SK-N-SH treated with all-trans-retinoic acid at 6 μM for 48 hours (cell line): ENCODE results near the gene TNFRSF12A.

Experiments used
- ATAC-seq: fragments of 200-7000 bp; cut with Tn5 transposase; 3 replicates; pipeline ENCODE4 v1.9.1; 2020; ENCODE audit warnings: mild to moderate bottlenecking, moderate library complexity
- ARNTL ChIP-seq: fragments of 450-650 bp; formaldehyde crosslinking; IDR thresholded peaks from 2 replicates; pipeline ENCODE4 v1.5.0; 2020; ENCODE audit warnings: low read depth, mild to moderate bottlenecking, moderate library complexity, borderline replicate concordance
- BACH2 ChIP-seq: fragments of 250-450 bp; sonication (Bioruptor Pico); IDR thresholded peaks from 2 replicates; pipeline ENCODE4 v1.9.0; 2021; ENCODE audit warnings: mild to moderate bottlenecking, borderline replicate concordance
- CREB5 ChIP-seq: fragments of 250-450 bp; sonication (Bioruptor Pico); IDR thresholded peaks from 2 replicates; pipeline ENCODE4 v1.5.1; 2020; ENCODE audit warnings: low read depth, mild to moderate bottlenecking, moderate library complexity
- CSDC2 ChIP-seq: fragments of 250-450 bp; sonication (Bioruptor Pico); IDR thresholded peaks from 2 replicates; pipeline ENCODE4 v1.5.0; 2020; ENCODE audit warnings: mild to moderate bottlenecking, moderate library complexity
- ESRRG ChIP-seq: fragments of 250-450 bp; sonication (Bioruptor Pico); IDR thresholded peaks from 2 replicates; pipeline ENCODE4 v1.6.1; 2021; ENCODE audit warnings: mild to moderate bottlenecking
- GLIS3 ChIP-seq: fragments of 250-450 bp; sonication (Bioruptor Pico); IDR thresholded peaks from 2 replicates; pipeline ENCODE4 v1.5.0; 2020; ENCODE audit warnings: mild to moderate bottlenecking, moderate library complexity
- OSR1 ChIP-seq: fragments of 250-450 bp; sonication (Bioruptor Pico); IDR thresholded peaks from 2 replicates; pipeline ENCODE4 v1.8.0; 2022; ENCODE audit warnings: moderate library complexity, mild to moderate bottlenecking, inconsistent platforms
- PATZ1 ChIP-seq: fragments of 250-450 bp; sonication (Bioruptor Pico); IDR thresholded peaks from 2 replicates; pipeline ENCODE4 v1.8.0; 2020; ENCODE audit warnings: mild to moderate bottlenecking, moderate library complexity, borderline replicate concordance
- RARB ChIP-seq: fragments of 250-450 bp; sonication (Bioruptor Pico); IDR thresholded peaks from 2 replicates; pipeline ENCODE4 v1.8.0; 2021; ENCODE audit warnings: mild to moderate bottlenecking, moderate library complexity
- SNAI2 ChIP-seq: fragments of 250-450 bp; sonication (Bioruptor Pico); IDR thresholded peaks from 2 replicates; pipeline ENCODE4 v1.5.0; 2020; ENCODE audit warnings: mild to moderate bottlenecking, moderate library complexity
- TCF4 ChIP-seq: fragments of 250-450 bp; sonication (Bioruptor Pico); IDR thresholded peaks from 2 replicates; pipeline ENCODE4 v1.8.0; 2021; ENCODE audit warnings: mild to moderate bottlenecking, moderate library complexity, borderline replicate concordance
- TOX ChIP-seq: fragments of 250-450 bp; sonication (Bioruptor Pico); IDR thresholded peaks from 2 replicates; pipeline ENCODE4 v1.8.0; 2021; ENCODE audit warnings: mild to moderate bottlenecking, moderate library complexity, borderline replicate concordance
- TSHZ2 ChIP-seq: fragments of 250-450 bp; sonication (Bioruptor Pico); IDR thresholded peaks from 2 replicates; pipeline ENCODE4 v1.5.0; 2020; ENCODE audit warnings: mild to moderate bottlenecking, moderate library complexity
- ZC3H10 ChIP-seq: fragments of 250-450 bp; sonication (Bioruptor Pico); IDR thresholded peaks from 2 replicates; pipeline ENCODE4 v1.5.1; 2021; ENCODE audit warnings: mild to moderate bottlenecking, moderate library complexity
- ZFP3 ChIP-seq: fragments of 250-450 bp; sonication (Bioruptor Pico); IDR thresholded peaks from 2 replicates; pipeline ENCODE4 v1.5.0; 2020; ENCODE audit warnings: mild to moderate bottlenecking, moderate library complexity
- ZFP30 ChIP-seq: fragments of 450-650 bp; formaldehyde crosslinking; IDR thresholded peaks from 2 replicates; pipeline ENCODE4 v1.5.0; 2022; ENCODE audit warnings: mild to moderate bottlenecking, moderate library complexity
- ZNF565 ChIP-seq: fragments of 450-650 bp; formaldehyde crosslinking; conservative IDR thresholded peaks from 2 replicates; pipeline ENCODE4 v1.5.0; 2020; ENCODE audit warnings: low read depth, mild to moderate bottlenecking, moderate library complexity
- ZNF70 ChIP-seq: fragments of 450-650 bp; formaldehyde crosslinking; IDR thresholded peaks from 2 replicates; pipeline ENCODE4 v1.5.0; 2020; ENCODE audit warnings: mild to moderate bottlenecking, moderate library complexity
- ZNF8 ChIP-seq: fragments of 450-650 bp; formaldehyde crosslinking; IDR thresholded peaks from 2 replicates; pipeline ENCODE4 v1.5.0; 2020; ENCODE audit warnings: mild to moderate bottlenecking, moderate library complexity
- TF ChIP-seq, protein P1 (sequence below): fragments of 250-450 bp; sonication (Bioruptor Pico); IDR thresholded peaks from 2 replicates; pipeline ENCODE4 v1.8.0; 2021; ENCODE audit warnings: low read depth, mild to moderate bottlenecking, moderate library complexity, borderline replicate concordance
- TF ChIP-seq, protein P2 (sequence below): fragments of 250-450 bp; sonication (Bioruptor Pico); IDR thresholded peaks from 2 replicates; pipeline ENCODE4 v1.5.1; 2021; ENCODE audit warnings: mild to moderate bottlenecking, moderate library complexity

Gene TNFRSF12A

DNA sequence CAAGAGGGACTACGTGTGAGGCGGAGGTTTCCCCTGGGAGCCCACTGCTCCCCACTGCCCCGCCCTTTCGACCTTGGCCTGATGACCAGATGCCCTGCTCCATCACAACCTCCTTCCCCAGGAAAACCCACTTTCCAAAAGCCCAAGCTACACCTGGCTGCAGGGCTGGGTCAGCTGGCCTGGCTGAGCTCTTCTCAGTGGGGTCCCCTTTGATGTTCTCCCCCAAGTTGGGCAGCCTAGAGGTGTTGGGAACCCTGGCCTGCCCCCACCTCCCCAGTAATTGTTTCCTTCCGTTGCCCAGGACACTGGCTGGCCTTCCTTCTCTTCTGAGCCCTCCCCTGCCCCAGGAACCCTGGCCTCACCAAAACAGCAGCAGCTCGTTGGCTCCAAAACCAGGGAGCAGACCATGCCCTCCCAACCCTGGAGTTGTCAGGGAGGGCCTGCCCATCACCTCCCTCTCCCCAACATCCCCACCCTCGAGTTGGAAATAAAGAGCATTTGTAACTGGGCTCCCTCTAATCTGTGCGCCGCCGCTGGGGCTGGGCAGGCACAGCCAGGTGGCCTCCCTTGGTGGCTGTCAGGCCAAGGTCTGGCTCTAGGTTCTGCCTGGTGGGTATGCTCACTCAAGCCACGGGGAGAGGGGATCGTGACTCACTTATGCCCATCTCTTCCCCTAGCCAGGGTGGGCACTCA is 6.0 kb upstream of the TNFRSF12A start:
- no peak for TF ChIP-seq TCF4 (CRISPR knock-in tag)
- no peak for TF ChIP-seq ARNTL (CRISPR knock-in tag)
- no peak for TF ChIP-seq RARB (CRISPR knock-in tag)
- no peak for TF ChIP-seq GLIS3
- no peak for TF ChIP-seq SNAI2 (CRISPR knock-in tag)
- no peak for TF ChIP-seq CSDC2
- TF ChIP-seq ZNF565 (CRISPR knock-in tag) = no peak
- TF ChIP-seq BACH2 (CRISPR knock-in tag) = no peak
- TF ChIP-seq, protein P1, sequence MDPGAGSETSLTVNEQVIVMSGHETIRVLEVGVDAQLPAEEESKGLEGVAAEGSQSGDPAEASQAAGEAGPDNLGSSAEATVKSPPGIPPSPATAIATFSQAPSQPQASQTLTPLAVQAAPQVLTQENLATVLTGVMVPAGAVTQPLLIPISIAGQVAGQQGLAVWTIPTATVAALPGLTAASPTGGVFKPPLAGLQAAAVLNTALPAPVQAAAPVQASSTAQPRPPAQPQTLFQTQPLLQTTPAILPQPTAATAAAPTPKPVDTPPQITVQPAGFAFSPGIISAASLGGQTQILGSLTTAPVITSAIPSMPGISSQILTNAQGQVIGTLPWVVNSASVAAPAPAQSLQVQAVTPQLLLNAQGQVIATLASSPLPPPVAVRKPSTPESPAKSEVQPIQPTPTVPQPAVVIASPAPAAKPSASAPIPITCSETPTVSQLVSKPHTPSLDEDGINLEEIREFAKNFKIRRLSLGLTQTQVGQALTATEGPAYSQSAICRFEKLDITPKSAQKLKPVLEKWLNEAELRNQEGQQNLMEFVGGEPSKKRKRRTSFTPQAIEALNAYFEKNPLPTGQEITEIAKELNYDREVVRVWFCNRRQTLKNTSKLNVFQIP (CRISPR knock-in tag) = no peak
- ATAC-seq = no peak

GRCh38 chr16:3014971-3015370 is 5.2 kb upstream of the TNFRSF12A start:
- TF ChIP-seq CREB5 (CRISPR knock-in tag) (no peak), ZNF565 (CRISPR knock-in tag) (no peak), ZNF8 (CRISPR knock-in tag) (no peak), PATZ1 (CRISPR knock-in tag) (no peak), ZFP3 (CRISPR knock-in tag) (no peak)
- ATAC-seq = no peak

- TF ChIP-seq, protein P1 (CRISPR knock-in tag) = no peak
- no peak for TF ChIP-seq ZNF565 (CRISPR knock-in tag)
- TF ChIP-seq, protein P2, sequence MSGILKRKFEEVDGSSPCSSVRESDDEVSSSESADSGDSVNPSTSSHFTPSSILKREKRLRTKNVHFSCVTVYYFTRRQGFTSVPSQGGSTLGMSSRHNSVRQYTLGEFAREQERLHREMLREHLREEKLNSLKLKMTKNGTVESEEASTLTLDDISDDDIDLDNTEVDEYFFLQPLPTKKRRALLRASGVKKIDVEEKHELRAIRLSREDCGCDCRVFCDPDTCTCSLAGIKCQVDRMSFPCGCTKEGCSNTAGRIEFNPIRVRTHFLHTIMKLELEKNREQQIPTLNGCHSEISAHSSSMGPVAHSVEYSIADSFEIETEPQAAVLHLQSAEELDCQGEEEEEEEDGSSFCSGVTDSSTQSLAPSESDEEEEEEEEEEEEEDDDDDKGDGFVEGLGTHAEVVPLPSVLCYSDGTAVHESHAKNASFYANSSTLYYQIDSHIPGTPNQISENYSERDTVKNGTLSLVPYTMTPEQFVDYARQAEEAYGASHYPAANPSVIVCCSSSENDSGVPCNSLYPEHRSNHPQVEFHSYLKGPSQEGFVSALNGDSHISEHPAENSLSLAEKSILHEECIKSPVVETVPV = no peak
- TF ChIP-seq ZNF8 (CRISPR knock-in tag) = no peak
- TF ChIP-seq ZFP30 (CRISPR knock-in tag) = no peak
- no peak for TF ChIP-seq ARNTL (CRISPR knock-in tag)
- TF ChIP-seq PATZ1 (CRISPR knock-in tag) = no peak
- no peak for TF ChIP-seq ZNF70
- TF ChIP-seq CREB5 (CRISPR knock-in tag) = no peak
- TF ChIP-seq ZC3H10 (CRISPR knock-in tag) = no peak
- no peak for TF ChIP-seq TCF4 (CRISPR knock-in tag)
- no peak for TF ChIP-seq TOX
- no peak for TF ChIP-seq OSR1
- TF ChIP-seq ESRRG (CRISPR knock-in tag) = no peak
- TF ChIP-seq TSHZ2 (CRISPR knock-in tag) = no peak
- TF ChIP-seq SNAI2 (CRISPR knock-in tag) = no peak
- TF ChIP-seq BACH2 (CRISPR knock-in tag) = no peak
- ATAC-seq = no peak
These were observed 4.2 kb upstream of the TNFRSF12A start for GRCh38 chr16:3015865-3016521.
